ENCODE results near the gene CAMTA1.

- TF ChIP-seq MEF2A (IDR thresholded peaks at IDR 0.05; ENCODE audit: borderline replicate concordance, low read depth) (no peak), RAD21 (IDR thresholded peaks at IDR 0.05; ENCODE audit: low read length) (no peak), POLR2AphosphoS5 (IDR thresholded peaks at IDR 0.05; ENCODE audit: low read depth, low read length) (no peak), IRF3 (IDR thresholded peaks at IDR 0.05; ENCODE audit: low read depth, low read length) (no peak), RFX5 (IDR thresholded peaks at IDR 0.05; ENCODE audit: low read length) (no peak), MXI1 (IDR thresholded peaks at IDR 0.05; ENCODE audit: low read depth, low read length) (no peak), REST (IDR thresholded peaks at IDR 0.05; ENCODE audit: low read depth, low read length) (no peak), JUND (IDR thresholded peaks at IDR 0.05) (no peak), RXRA (IDR thresholded peaks at IDR 0.05; ENCODE audit: borderline replicate concordance, low read depth) (no peak), MAX (IDR thresholded peaks at IDR 0.05; ENCODE audit: low read depth) (no peak), SMC3 (IDR thresholded peaks at IDR 0.05; ENCODE audit: low read depth, low read length) (no peak), SIN3A (IDR thresholded peaks at IDR 0.05; ENCODE audit: borderline replicate concordance, low read depth, low read length) (no peak)
- TF ChIP-seq, protein P1, sequence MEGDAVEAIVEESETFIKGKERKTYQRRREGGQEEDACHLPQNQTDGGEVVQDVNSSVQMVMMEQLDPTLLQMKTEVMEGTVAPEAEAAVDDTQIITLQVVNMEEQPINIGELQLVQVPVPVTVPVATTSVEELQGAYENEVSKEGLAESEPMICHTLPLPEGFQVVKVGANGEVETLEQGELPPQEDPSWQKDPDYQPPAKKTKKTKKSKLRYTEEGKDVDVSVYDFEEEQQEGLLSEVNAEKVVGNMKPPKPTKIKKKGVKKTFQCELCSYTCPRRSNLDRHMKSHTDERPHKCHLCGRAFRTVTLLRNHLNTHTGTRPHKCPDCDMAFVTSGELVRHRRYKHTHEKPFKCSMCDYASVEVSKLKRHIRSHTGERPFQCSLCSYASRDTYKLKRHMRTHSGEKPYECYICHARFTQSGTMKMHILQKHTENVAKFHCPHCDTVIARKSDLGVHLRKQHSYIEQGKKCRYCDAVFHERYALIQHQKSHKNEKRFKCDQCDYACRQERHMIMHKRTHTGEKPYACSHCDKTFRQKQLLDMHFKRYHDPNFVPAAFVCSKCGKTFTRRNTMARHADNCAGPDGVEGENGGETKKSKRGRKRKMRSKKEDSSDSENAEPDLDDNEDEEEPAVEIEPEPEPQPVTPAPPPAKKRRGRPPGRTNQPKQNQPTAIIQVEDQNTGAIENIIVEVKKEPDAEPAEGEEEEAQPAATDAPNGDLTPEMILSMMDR (IDR thresholded peaks at IDR 0.05), result no peak
These were observed 811.1 kb downstream of the CAMTA1 start for GRCh38 chr1:7596126-7596965.
